Stimulated activated naive B cell treated with anti-CD40 and anti-IgM and Interleukin-4, amounts not matched to agents 10 μg/mL and 1 μg/mL and 100 μg/mL, for 72 hours (primary cell): ENCODE results near the gene TSPAN17.

Experiments
- ATAC-seq, 2 donors: fragments of 150-1000 bp; cut with Tn5 transposase; replicated peaks; 2 replicates each; pipeline ENCODE4 v1.10.0; 2021; ENCODE audit warnings: moderate library complexity in 1 of 2
- DNase-seq: peaks from one replicate; pipeline ENCODE4 v3.0.0; 2021
- H3K27ac Mint-ChIP-seq: one replicate; pipeline ENCODE4 v1.8.0; 2022; ENCODE audit warnings: mild to moderate bottlenecking, mixed read lengths
- H3K27me3 Mint-ChIP-seq, 2 donors: one replicate each; pipeline ENCODE4 v1.8.0; 2022; ENCODE audit warnings: mixed read lengths in 2 of 2
- H3K36me3 Mint-ChIP-seq, 2 donors: one replicate each; pipeline ENCODE4 v1.8.0; 2022; ENCODE audit warnings: mixed read lengths in 2 of 2, mild to moderate bottlenecking in 1 of 2
- H3K4me1 Mint-ChIP-seq, 2 donors: one replicate each; pipeline ENCODE4 v1.8.0; 2022; ENCODE audit warnings: mixed read lengths in 2 of 2, mild to moderate bottlenecking in 1 of 2
- H3K4me3 Mint-ChIP-seq, 2 donors: one replicate each; pipeline ENCODE4 v1.8.0; 2022; ENCODE audit warnings: mild to moderate bottlenecking in 2 of 2, mixed read lengths in 2 of 2, moderate library complexity in 1 of 2
- H3K9me3 Mint-ChIP-seq, 2 donors: one replicate each; pipeline ENCODE4 v1.8.0; 2022; ENCODE audit warnings: mixed read lengths in 2 of 2, mild to moderate bottlenecking in 1 of 2

The TSPAN17 gene

DNA sequence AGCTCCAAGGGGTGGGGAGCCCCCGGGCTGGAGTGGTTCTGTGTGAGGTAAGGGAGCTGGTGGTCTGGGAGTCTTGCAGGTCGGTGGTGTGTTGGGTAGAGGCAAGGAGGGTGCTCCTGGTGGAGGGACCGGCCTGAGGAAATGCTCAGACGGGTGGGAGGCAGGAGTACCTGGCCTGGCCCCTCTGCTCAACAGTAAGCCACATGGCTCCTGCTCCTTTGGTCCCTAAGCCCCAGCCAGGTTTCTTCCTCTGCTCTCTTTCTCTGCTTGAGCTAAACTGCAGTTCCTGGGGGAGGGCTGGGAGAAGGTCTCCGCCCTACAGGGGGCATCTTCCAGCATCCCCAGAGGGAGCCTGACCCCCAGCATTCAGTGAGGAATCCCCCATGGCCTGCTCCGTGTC is 17.2 kb downstream of the TSPAN17 start:
- ATAC-seq = no peak

DNA sequence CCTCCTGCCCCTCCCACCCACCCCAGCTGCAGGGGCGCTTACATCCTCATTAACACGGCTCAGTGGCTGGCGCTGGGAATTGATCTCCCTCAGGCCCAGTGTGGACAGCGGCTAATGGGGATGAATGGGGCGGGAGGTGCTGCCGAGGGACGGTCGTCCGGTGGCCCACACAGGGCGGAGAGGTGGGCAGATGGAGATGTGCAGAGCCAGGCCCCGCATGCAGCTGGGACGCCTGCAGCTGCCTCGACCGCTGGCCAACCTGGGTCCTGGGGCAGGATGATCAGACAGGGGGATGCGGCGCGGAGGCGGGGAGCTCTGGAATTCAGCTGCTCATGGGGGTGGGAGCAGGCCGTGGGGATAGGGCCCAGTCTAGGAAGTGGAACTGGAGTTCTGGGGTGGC is 17.6 kb downstream of the TSPAN17 start:
- ATAC-seq = no peak
- Mint-ChIP-seq H3K27ac (no peak overlapping the region), H3K4me1 (peaks cover 6 to 13% of the 10 kb centered on the region in 2 donors), H3K27me3 (peaks cover 48% of the 10 kb centered on the region in 2 donors), H3K36me3 (no peaks in the 10 kb centered on the region), H3K9me3 (no peaks in the 10 kb centered on the region), H3K4me3 (no peak overlapping the region)
- no peak for DNase-seq

More for the DNA sequence above, 17.2 kb downstream of the TSPAN17 start:
- peaks cover 6 to 15% of the 10 kb centered on the region in 2 donors for H3K4me1 Mint-ChIP-seq
- no peaks in the 10 kb centered on the region for H3K36me3 Mint-ChIP-seq
- H3K4me3 Mint-ChIP-seq = no peak overlapping the region
- peak overlapping the region; percentile 3 for H3K27ac Mint-ChIP-seq
- H3K27me3 Mint-ChIP-seq = peaks cover 48% of the 10 kb centered on the region in 2 donors
- H3K9me3 Mint-ChIP-seq = no peaks in the 10 kb centered on the region
- no peak for DNase-seq

DNA sequence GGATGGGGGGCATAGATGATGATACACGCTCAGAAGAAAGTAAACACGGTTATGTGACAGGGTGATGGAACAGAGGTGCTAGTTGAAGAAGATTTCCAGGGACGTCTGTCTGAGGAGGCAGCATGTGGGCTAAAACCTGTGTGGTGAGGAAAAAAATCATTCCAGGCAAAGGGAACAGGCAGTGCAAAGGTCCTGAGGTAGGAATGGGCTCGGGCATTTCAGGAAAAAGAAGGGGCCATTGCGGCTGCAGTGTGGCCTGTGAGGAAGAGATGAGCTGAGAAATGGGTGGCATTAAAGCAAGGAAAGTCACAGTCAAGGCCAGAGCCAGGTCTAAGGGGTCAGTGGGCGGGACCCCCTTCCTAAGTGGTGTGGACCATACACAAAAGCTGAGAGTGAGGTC is 18.2 kb downstream of the TSPAN17 start:
- Mint-ChIP-seq H3K4me1 (peaks cover 5 to 7% of the 10 kb centered on the region in 2 donors), H3K36me3 (no peaks in the 10 kb centered on the region), H3K27ac (peak overlapping the region; percentile 43), H3K9me3 (no peaks in the 10 kb centered on the region), H3K4me3 (no peak overlapping the region), H3K27me3 (peaks cover 50% of the 10 kb centered on the region in 2 donors)
- no peak for DNase-seq
- no peak for ATAC-seq

DNA sequence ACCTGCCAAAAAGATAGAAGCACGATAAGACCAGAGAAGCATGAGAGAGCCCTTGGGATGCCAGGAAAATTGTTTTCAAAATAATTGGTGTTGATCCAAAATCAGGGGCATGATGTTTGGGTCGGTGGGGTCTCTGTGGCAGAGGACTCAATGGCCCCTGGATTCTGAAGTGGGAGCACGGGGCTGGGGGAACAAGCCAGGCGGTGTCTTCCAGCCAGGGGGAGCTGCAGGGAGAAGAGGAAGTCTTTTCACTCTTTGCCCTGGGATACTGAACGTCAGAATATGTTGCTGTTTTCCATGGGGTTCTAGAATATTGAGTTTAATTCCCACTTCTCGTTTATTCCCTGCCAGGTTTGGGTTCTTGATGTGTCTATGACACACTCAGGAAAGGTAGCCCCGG is 20.4 kb downstream of the TSPAN17 start:
- H3K9me3 Mint-ChIP-seq = no peaks in the 10 kb centered on the region
- peaks cover 65 to 72% of the 10 kb centered on the region in 2 donors for H3K27me3 Mint-ChIP-seq
- no peak overlapping the region for H3K27ac Mint-ChIP-seq
- no peak for ATAC-seq
- no peaks in the 10 kb centered on the region for H3K36me3 Mint-ChIP-seq
- H3K4me1 Mint-ChIP-seq = peaks cover 0 to 5% of the 10 kb centered on the region in 2 donors
- no peak overlapping the region for H3K4me3 Mint-ChIP-seq
- no peak for DNase-seq

DNA sequence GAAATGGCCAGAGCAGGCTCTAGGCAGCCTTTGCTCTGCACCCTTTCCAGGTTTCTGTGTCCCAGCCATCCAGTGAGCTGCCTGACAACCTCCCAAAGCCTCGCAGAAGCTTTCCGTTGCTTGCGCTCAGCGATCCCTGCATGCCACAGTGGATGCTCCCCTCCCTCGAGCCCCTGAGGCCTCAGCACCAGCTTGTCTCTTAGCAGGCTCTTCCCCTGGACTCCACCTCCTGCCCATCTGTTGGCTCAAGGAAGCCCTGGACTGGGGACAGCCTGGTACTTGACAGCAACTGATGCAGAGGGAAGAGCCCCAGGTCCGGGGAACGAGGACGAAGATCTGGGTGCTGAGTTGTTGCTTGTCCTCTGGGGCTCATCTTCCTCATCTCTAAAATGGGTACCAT is 23.2 kb downstream of the TSPAN17 start:
- ATAC-seq (no peak), DNase-seq (no peak)
- H3K36me3 Mint-ChIP-seq = no peaks in the 10 kb centered on the region
- peaks cover 54% of the 10 kb centered on the region in 2 donors for H3K27me3 Mint-ChIP-seq
- no peak overlapping the region for H3K27ac Mint-ChIP-seq
- H3K4me3 Mint-ChIP-seq = no peak overlapping the region
- H3K4me1 Mint-ChIP-seq = peaks cover 0 to 5% of the 10 kb centered on the region in 2 donors
- no peaks in the 10 kb centered on the region for H3K9me3 Mint-ChIP-seq

DNA sequence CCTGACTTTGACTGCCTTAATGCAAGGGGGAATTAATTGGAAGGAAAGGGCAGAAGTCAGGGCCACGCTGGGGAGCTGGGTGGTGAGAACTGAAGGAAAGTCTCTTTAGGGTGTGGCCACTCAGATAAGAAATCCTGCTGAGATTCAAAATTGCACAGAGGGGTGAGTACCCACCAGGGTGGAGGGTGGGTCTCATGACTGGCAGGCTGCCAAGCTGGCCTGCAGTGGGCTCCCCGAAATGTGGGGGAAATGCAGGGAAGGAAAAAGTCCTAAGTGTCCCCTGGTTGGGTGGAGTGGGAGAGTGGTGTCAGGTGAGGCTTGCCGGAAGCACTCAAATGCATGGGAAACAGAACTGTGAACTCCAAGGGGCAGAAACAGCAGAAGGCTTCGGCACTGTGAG is 24.1 kb downstream of the TSPAN17 start:
- H3K27me3 Mint-ChIP-seq = peaks cover 53 to 56% of the 10 kb centered on the region in 2 donors
- no peaks in the 10 kb centered on the region for H3K9me3 Mint-ChIP-seq
- no peak overlapping the region for H3K4me3 Mint-ChIP-seq
- ATAC-seq (no peak), DNase-seq (no peak)
- H3K36me3 Mint-ChIP-seq = no peaks in the 10 kb centered on the region
- no peak overlapping the region for H3K27ac Mint-ChIP-seq
- peaks cover 2 to 8% of the 10 kb centered on the region in 2 donors for H3K4me1 Mint-ChIP-seq

DNA sequence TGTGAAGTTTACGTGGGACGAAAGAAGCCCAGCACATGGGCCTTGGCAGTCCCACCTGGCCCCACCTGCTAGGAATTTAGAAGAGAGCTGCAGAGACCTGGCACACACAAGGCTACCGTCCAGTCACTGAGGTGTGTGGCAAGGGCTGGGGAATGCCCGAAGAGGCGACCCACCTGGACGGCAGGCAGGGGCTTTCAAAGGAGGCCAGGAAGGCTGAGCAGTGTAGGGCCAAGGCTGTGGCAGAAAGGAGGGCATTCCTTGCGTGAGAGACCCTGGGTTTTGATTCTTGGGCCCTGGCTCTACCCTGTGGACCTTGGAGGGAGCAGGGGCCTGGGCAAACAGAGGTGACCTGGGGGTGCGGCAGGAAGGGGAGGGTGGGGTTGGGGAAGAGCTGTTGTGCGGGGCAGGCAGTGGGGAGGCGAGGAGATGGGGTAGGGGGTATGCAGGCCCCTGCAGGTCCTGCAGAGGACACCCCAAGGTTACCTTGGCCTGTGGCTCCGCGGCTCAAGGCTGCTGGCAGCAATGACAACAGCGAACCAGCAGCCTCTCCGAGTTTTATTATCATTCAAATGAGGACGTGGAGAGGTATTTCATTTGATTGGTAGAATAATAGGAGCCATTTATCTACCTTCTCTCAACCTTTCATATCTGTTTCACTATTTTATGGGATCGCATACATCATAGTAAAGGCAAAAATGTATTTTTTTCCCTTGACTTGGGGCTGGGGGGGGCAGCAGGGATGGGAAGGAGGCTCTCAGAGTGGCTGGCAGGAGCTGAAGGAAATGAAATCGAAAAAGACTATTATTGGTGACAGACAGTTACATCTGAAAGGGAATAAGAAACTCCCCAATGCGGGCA is 24.8 kb downstream of the TSPAN17 start:
- Mint-ChIP-seq H3K27ac (no peak overlapping the region), H3K27me3 (peaks cover 56 to 59% of the 10 kb centered on the region in 2 donors), H3K36me3 (no peaks in the 10 kb centered on the region), H3K9me3 (no peaks in the 10 kb centered on the region), H3K4me3 (no peak overlapping the region), H3K4me1 (peaks cover 7 to 15% of the 10 kb centered on the region in 2 donors)
- no peak for ATAC-seq
- DNase-seq = no peak

DNA sequence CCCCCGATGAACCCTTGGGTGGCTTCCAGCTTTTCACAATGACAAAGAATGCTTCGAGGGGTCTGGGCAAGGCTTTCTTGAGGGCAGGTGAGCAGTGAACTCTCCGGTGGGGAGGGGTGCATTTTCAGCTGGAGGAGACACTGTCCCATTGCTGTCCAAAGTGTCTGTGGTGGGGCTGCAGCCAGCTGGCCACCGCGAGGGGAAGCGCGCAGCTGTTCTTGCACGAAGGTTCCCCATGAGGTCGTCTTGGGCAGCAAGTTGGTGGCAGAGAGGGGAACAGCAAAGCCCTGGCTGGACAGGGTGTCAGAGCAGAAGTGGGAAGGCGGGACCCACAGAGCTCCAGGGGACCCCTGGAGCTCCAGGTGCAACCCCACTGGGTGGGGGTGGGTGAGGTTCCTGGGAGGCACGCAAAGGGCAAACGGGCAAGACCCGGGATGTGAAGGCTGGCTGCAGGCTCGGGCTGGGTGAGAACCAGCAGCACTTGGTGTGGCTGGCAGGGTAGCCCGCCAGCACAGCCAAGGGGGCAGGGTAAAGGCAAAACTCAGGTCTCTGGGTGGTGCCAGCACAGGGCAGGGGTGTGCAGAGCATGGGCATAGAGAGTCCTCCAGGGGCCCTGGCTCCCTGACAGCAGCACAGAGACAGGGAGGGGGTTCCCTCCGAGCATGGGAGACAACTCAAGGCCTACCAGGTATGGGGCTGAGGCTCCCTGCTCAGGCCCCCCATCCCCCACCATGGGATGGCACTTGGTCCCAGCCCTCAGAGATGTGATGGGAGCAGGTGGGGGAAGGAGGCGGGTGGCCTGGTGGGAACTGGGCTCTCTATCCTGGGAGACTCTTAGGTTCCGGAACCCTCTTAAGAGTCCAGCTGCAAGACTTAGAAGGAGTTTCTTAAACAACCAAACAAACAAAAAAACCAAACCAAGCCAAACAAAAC is 26.6 kb downstream of the TSPAN17 start:
- DNase-seq = no peak
- H3K9me3 Mint-ChIP-seq = no peaks in the 10 kb centered on the region
- ATAC-seq = no peak
- H3K4me3 Mint-ChIP-seq = no peak overlapping the region
- peaks cover 8 to 15% of the 10 kb centered on the region in 2 donors for H3K4me1 Mint-ChIP-seq
- H3K36me3 Mint-ChIP-seq = no peaks in the 10 kb centered on the region
- peaks cover 59 to 65% of the 10 kb centered on the region in 2 donors for H3K27me3 Mint-ChIP-seq
- no peak overlapping the region for H3K27ac Mint-ChIP-seq

DNA sequence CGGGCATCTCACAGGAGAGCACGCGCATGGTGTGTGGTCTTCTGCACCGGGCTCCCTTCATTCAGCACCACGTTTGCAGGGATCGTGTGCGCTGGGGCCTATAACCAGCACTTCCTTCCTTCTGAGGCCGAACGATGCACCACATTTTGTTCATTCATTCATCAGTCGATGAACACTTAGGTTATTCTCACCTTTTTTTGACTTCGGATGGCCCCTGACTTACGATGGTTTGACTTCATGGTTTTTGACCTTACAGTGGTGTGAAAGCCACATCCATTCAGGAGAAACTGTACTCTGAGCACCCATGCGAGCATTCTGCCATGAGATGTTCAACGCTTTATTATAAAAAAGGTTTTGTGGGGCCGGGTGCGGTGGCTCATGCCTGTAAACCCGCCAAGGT is 27.5 kb downstream of the TSPAN17 start:
- Mint-ChIP-seq H3K27me3 (peaks cover 66 to 74% of the 10 kb centered on the region in 2 donors), H3K9me3 (no peaks in the 10 kb centered on the region), H3K27ac (no peak overlapping the region), H3K4me1 (peaks cover 8 to 15% of the 10 kb centered on the region in 2 donors), H3K36me3 (no peaks in the 10 kb centered on the region), H3K4me3 (no peak overlapping the region)
- ATAC-seq = no peak
- no peak for DNase-seq

DNA sequence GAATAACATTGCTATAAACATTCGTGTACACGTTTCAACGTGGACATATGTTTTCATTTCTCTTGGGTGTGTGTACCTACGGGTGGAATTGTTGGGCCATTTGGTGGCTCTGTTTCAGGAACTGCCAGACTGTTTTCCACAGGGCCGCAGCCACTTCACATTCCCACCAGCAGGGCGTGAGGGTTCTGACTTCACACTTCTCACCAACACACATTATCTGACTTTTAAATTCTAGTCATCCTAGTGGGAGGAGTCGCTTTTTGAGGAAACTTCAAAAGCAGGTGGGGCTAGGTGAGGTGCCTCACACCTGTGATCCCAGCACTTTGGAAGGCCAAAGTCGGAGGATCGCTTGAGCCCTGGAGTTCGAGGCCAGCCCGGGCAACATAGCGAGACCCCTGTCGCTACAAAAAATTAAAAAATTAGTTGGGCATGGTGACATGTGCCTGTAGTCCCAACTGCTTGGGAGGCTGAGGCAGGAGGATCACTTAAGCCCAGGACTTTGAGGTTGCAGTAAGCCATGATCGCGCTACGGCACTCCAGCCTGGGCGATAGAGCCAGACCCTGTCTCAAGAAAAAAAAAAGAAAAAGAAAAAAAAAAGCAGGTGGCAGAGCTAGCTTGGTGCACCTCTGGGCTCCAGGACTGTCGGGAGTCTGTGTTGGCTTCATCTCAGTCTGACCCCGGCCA is 28.5 kb downstream of the TSPAN17 start:
- Mint-ChIP-seq H3K9me3 (no peaks in the 10 kb centered on the region), H3K4me1 (peaks cover 8 to 15% of the 10 kb centered on the region in 2 donors), H3K27ac (no peak overlapping the region), H3K27me3 (peaks cover 64 to 72% of the 10 kb centered on the region in 2 donors), H3K4me3 (no peak overlapping the region), H3K36me3 (no peaks in the 10 kb centered on the region)
- ATAC-seq = no peak
- no peak for DNase-seq

DNA sequence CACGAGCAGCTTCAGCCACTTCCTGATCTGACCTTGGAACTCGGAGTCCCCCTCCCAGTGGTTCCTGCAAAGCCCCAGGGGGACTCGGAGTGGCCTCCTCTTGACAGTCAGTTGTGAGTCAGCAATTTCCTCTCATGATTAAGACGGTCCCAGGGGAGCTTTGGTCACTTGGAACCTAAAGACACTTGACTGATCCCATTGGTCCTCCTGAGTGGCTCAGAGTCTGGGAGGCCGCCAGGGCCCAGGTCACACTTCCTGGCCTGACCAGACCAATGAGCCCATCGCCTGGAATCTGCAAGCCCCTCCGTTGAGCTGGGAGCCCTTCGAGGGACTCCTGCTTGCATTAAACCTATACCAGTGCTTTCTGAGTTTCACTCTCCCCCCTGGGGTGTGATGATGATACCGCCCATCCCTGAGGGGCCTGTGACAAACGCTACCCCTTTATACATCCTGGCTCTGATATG is 29.1 kb downstream of the TSPAN17 start:
- H3K36me3 Mint-ChIP-seq = no peaks in the 10 kb centered on the region
- H3K4me3 Mint-ChIP-seq = no peak overlapping the region
- DNase-seq = peak; percentile 22
- peaks cover 8 to 15% of the 10 kb centered on the region in 2 donors for H3K4me1 Mint-ChIP-seq
- H3K27ac Mint-ChIP-seq = no peak overlapping the region
- peak; percentile 36 to 70 for ATAC-seq
- H3K27me3 Mint-ChIP-seq = peaks cover 61 to 70% of the 10 kb centered on the region in 2 donors
- no peaks in the 10 kb centered on the region for H3K9me3 Mint-ChIP-seq

DNA sequence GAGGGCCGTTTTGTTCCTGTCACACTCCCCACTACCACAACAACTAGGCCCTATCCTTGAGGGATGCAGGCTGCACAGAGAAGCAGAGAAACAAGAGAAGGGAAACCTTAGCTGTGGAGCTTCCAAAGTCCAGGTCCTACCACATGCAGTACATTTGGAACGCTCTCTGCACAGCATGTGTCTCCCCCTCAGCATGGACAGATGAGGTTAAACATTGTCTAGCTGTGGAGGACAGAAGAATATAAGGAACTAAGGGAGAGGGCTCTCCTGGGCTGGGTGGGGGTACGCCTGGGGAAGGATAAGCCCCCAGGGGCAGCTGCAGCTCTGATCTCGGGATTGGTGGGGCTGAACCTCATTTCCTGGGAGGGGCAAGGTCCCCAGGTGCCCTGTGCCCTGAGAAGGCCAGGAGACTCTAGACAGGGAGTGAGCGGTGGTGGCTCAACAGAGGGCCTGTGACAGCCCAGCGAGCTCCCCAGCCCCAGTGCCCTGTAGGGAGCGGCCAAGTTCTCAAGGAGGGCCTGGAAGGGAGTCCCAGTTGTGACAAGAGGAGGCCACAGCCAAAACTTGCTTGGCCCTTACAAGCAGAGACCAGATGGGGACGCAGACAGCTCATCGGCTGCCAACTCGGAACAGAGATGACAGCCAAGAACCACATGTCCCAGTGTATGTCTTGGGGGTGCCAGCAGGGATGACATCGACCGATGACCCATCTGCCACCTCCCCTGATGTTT is 30.1 kb downstream of the TSPAN17 start:
- Mint-ChIP-seq H3K27me3 (peaks cover 58 to 69% of the 10 kb centered on the region in 2 donors), H3K9me3 (no peaks in the 10 kb centered on the region), H3K4me1 (peaks cover 8 to 13% of the 10 kb centered on the region in 2 donors), H3K36me3 (no peaks in the 10 kb centered on the region), H3K4me3 (no peak overlapping the region), H3K27ac (no peak overlapping the region)
- ATAC-seq (no peak), DNase-seq (no peak)

DNA sequence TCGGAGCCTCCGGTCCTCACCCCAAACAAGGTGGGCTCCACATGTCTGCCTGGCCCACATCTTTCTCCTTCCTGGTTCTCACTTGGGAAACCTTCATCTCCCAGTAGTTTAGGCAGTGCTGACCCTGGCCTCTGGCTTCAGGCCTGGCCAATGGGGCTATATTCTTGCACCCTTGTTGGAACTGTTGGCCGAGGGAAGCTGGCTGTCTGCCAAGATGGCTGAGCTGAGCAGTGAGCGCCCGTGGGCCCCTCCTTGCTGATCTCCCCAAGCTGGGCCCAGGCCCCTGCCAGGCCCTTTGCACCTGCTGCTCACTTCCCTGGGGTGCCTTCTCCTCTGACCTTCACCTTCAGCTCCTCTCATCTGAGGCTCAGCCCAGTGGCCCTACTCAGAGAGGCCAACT is 31.3 kb downstream of the TSPAN17 start:
- no peak overlapping the region for H3K27ac Mint-ChIP-seq
- no peaks in the 10 kb centered on the region for H3K9me3 Mint-ChIP-seq
- no peak overlapping the region for H3K4me3 Mint-ChIP-seq
- peaks cover 8 to 9% of the 10 kb centered on the region in 2 donors for H3K4me1 Mint-ChIP-seq
- H3K27me3 Mint-ChIP-seq = peaks cover 56 to 70% of the 10 kb centered on the region in 2 donors
- DNase-seq (no peak), ATAC-seq (no peak)
- H3K36me3 Mint-ChIP-seq = no peaks in the 10 kb centered on the region
